Measurements from ENCODE around the gene DEK. TPM values are rescaled to one million over a fixed set of nuclear protein-coding genes. Genes with fewer than 3 reads are reported as not detected.

Gene DEK
- total and polyA plus RNA-seq, 9 donors = 54.1 to 143 (median 78.9) TPM

- TF ChIP-seq EP300 (IDR thresholded peaks at IDR 0.05) (no peak), POLR2A (IDR thresholded peaks at IDR 0.05) (no peak)
- TF ChIP-seq, protein P1, sequence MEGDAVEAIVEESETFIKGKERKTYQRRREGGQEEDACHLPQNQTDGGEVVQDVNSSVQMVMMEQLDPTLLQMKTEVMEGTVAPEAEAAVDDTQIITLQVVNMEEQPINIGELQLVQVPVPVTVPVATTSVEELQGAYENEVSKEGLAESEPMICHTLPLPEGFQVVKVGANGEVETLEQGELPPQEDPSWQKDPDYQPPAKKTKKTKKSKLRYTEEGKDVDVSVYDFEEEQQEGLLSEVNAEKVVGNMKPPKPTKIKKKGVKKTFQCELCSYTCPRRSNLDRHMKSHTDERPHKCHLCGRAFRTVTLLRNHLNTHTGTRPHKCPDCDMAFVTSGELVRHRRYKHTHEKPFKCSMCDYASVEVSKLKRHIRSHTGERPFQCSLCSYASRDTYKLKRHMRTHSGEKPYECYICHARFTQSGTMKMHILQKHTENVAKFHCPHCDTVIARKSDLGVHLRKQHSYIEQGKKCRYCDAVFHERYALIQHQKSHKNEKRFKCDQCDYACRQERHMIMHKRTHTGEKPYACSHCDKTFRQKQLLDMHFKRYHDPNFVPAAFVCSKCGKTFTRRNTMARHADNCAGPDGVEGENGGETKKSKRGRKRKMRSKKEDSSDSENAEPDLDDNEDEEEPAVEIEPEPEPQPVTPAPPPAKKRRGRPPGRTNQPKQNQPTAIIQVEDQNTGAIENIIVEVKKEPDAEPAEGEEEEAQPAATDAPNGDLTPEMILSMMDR (IDR thresholded peaks at IDR 0.05) = no peak
- intact Hi-C loops (cut with DNase I) = no loop called here
- 62 to 96% (median 88%) methylated on average over 2 of the region's 2 CpGs for WGBS, 3 donors
- no peak overlapping the region for H3K4me3 ChIP-seq
- no peaks in the 10 kb centered on the region for H3K36me3 ChIP-seq
- H3K4me1 ChIP-seq (ENCODE audit: insufficient read depth) = no peaks in the 10 kb centered on the region
- H3K27ac ChIP-seq = no peak overlapping the region
- H3K9me3 ChIP-seq = no peaks in the 10 kb centered on the region
- DNase-seq = no peak
- H3K27me3 ChIP-seq = no peaks in the 10 kb centered on the region
Observed at GRCh38 chr6:18189196-18189595, 75.1 kb downstream of the DEK start.

DNA sequence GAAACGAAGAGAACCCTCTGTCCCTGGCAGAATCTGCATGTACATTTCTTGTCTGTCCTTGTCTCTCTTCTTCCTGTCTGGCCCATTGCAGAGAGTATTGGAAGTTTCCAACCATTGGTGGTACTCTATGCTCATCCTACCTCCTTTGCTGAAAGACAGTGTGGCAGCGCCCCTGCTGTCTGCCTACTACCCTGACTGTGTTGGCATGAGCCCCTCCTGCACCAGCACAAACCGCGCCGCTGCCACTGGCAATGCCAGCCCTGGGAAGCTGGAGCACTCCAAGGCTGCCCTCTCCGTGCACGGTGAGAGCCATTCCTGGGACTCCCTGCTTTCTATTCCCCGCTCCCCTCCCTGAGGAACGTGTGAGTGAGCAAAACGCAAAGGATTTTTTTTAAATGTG, 76.6 kb downstream of the DEK start:
- no peaks in the 10 kb centered on the region for H3K36me3 ChIP-seq
- no peaks in the 10 kb centered on the region for H3K4me1 ChIP-seq (ENCODE audit: insufficient read depth)
- no peak overlapping the region for H3K27ac ChIP-seq
- no peaks in the 10 kb centered on the region for H3K27me3 ChIP-seq
- H3K9me3 ChIP-seq = no peaks in the 10 kb centered on the region
- no peak overlapping the region for H3K4me3 ChIP-seq
- intact Hi-C loops (cut with DNase I) = no loop called here
- TF ChIP-seq, protein P1 (IDR thresholded peaks at IDR 0.05) = no peak
- TF ChIP-seq POLR2A (IDR thresholded peaks at IDR 0.05) (no peak), EP300 (IDR thresholded peaks at IDR 0.05) (no peak)
- WGBS, 3 donors = 86 to 93% (median 89%) methylated on average over 10 of the region's 10 CpGs
- no peak for DNase-seq

- no peak for DNase-seq
- intact Hi-C loops (cut with DNase I) = no loop called here
- no peaks in the 10 kb centered on the region for H3K4me1 ChIP-seq (ENCODE audit: insufficient read depth)
- no peaks in the 10 kb centered on the region for H3K9me3 ChIP-seq
- TF ChIP-seq, protein P1 (IDR thresholded peaks at IDR 0.05) = no peak
- TF ChIP-seq EP300 (IDR thresholded peaks at IDR 0.05) = no peak
- no peak for TF ChIP-seq POLR2A (IDR thresholded peaks at IDR 0.05)
- H3K27ac ChIP-seq = no peak overlapping the region
- H3K27me3 ChIP-seq = no peaks in the 10 kb centered on the region
- 88 to 96% (median 95%) methylated on average over 4 of the region's 4 CpGs for WGBS, 3 donors
- no peaks in the 10 kb centered on the region for H3K36me3 ChIP-seq
- no peak overlapping the region for H3K4me3 ChIP-seq
Observed at GRCh38 chr6:18186540-18187250, 77.6 kb downstream of the DEK start.

DNA sequence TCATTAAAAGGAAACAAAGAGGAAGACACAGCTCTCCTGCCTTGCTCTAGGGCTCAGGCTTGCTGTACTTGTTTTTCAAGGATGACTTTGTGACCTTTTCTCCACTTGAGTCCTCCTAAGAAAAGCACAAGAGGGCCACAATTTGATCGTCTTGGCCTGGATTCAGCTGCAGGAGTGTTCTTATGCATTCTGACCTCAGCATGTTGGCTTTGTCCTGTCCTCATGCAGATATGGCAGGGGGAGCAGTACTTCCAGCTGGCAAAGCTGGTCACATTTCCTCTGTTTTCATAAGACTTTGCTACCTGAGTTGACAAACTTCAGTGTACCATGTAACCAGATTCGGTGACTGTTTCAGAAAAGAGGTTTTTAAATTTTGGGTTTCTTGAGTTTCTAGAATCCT, 78.3 kb downstream of the DEK start:
- Histone ChIP-seq H3K36me3 (no peaks in the 10 kb centered on the region), H3K4me3 (no peak overlapping the region), H3K4me1 (ENCODE audit: insufficient read depth) (no peaks in the 10 kb centered on the region), H3K27ac (no peak overlapping the region), H3K27me3 (no peaks in the 10 kb centered on the region), H3K9me3 (no peaks in the 10 kb centered on the region)
- DNase-seq = no peak
- TF ChIP-seq EP300 (IDR thresholded peaks at IDR 0.05) (no peak), POLR2A (IDR thresholded peaks at IDR 0.05) (no peak)
- TF ChIP-seq, protein P1 (IDR thresholded peaks at IDR 0.05) = no peak
- 67 to 77% (median 75%) methylated on average over 2 of the region's 2 CpGs for WGBS, 3 donors
- intact Hi-C loops (cut with DNase I) = no loop called here
